NCI-H146 treated with DMSO at 0.1 percent for 48 hours (cell line): ENCODE results near the gene KCMF1.
A peak's percentile ranks its signal among the peaks of the same experiment; 100 is the strongest.

ENCODE experiments used
- DNase-seq: peaks from one replicate; lab custom pipeline; 2025; ENCODE audit not compliant: unreplicated experiment; lab: John Stamatoyannopoulos, UW

KCMF1 gene

GRCh38 chr2:84956334-84957297 lies 14.3 kb upstream of the KCMF1 start:
- DNase-seq: no peak

GRCh38 chr2:84957771-84958134 lies 13.2 kb upstream of the KCMF1 start:
- no peak for DNase-seq

- DNase-seq: peak; percentile 86
These were observed 12.6 kb upstream of the KCMF1 start for GRCh38 chr2:84958135-84959059.

- DNase-seq: no peak
These were observed 11.8 kb upstream of the KCMF1 start for GRCh38 chr2:84959095-84959565.

- peak; percentile 16 for DNase-seq
These were observed 11.1 kb upstream of the KCMF1 start for GRCh38 chr2:84959566-84960506.

- no peak for DNase-seq
These were observed 8.0 kb upstream of the KCMF1 start for GRCh38 chr2:84962917-84963316.

- no peak for DNase-seq
These were observed 7.7 kb upstream of the KCMF1 start for GRCh38 chr2:84963323-84963691.

GRCh38 chr2:84963692-84964405 lies 7.1 kb upstream of the KCMF1 start:
- no peak for DNase-seq

GRCh38 chr2:84964406-84965191 lies 6.4 kb upstream of the KCMF1 start:
- DNase-seq: no peak

GRCh38 chr2:84965192-84965516 lies 5.8 kb upstream of the KCMF1 start:
- DNase-seq: no peak

- DNase-seq: no peak
These were observed 5.1 kb upstream of the KCMF1 start for GRCh38 chr2:84965827-84966226.

- no peak for DNase-seq
These were observed 4.2 kb upstream of the KCMF1 start for GRCh38 chr2:84966731-84967130.

GRCh38 chr2:84969511-84970209 lies 1.3 kb upstream of the KCMF1 start:
- no peak for DNase-seq

GRCh38 chr2:84970210-84970867 lies 622 bp upstream of the KCMF1 start:
- DNase-seq: peak; percentile 59

- peak; percentile 31 for DNase-seq
These were observed 697 bp downstream of the KCMF1 start for GRCh38 chr2:84971510-84972206.

- DNase-seq: no peak
These were observed 1.3 kb downstream of the KCMF1 start for GRCh38 chr2:84972207-84972783.

- no peak for DNase-seq
These were observed 2.0 kb downstream of the KCMF1 start for GRCh38 chr2:84972932-84973331.
